Measurements from ENCODE around the gene GET4.

DNA sequence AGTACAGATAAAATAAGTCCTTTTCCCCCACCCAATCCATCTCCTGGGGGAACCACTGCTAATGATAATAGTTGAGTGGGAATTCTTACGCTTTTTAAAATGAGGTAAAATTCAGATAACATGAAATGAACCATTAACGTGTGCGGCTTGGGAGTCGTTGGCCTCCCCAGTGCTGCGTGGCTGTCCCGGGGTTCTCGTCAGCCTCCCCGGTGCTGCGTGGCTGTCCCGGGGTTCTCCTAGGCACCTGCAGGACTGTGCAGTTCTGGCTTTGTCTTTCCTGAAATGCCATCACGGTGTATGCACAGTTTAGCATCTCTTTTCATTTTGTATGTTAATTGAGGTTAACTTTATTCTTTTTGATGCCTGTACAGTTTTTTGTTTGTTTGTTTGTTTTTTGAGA, 30.6 kb upstream of the GET4 start:
- TF ChIP-seq CTCF (conservative IDR thresholded peaks at IDR 0.05; ENCODE audit: low read depth, low read length) (no peak), EZH2 (IDR thresholded peaks at IDR 0.05; ENCODE audit: low read length, unreplicated experiment) (no peak), EZH2phosphoT487 (IDR thresholded peaks at IDR 0.05; ENCODE audit: borderline replicate concordance, low read length) (no peak)
